Stimulated activated CD4-positive, alpha-beta T cell treated with anti-CD3 and anti-CD28 coated beads, Interleukin-2, amount 100 ng/mL, for 48 hours (primary cell): ENCODE measurements around the gene TARS1.

ENCODE experiments used
- DNase-seq, 2 donors: peaks; one replicate each; pipeline ENCODE4 v3.0.0-alpha.2; 2020

The TARS1 gene

DNA sequence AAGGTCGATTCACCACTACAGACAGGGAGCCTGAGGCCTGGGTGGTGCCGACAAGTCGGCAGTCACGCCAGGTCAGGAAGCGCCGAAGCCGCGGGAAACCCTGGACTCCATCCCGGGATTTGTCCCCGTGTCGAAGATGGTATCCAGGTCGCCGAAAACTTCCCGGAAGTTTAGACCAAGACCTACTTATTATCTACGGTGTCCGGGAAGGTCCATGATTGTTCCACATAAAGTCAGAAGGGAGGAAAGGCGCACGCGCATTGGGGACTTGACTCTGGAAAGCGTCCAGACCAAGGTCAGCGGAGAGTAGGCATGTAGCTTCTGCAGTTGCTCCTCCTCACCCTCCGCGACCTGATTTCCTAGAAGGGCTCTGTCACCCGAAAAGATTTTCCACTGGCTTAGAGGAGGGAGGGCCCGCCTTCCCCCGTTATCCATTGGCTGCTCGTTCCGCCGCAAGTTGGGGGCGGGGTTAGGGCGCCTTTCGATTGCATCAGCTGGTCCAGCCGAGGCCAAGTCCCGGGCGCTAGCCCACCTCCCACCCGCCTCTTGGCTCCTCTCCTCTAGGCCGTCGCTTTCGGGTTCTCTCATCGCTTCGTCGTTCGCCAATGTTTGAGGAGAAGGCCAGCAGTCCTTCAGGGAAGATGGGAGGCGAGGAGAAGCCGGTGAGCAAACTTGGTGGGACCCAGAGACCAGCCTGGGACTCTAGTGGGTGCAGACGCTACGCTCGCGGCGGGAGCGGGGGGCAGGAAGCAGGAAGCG is at the start of gene TARS1:
TSS of gene TARS1 (plus strand) at position 484 of the 759 bp plus-strand sequence. CDS start at position 606, 122 bp downstream.
- DNase-seq, result peak; percentile 90 to 92

DNA sequence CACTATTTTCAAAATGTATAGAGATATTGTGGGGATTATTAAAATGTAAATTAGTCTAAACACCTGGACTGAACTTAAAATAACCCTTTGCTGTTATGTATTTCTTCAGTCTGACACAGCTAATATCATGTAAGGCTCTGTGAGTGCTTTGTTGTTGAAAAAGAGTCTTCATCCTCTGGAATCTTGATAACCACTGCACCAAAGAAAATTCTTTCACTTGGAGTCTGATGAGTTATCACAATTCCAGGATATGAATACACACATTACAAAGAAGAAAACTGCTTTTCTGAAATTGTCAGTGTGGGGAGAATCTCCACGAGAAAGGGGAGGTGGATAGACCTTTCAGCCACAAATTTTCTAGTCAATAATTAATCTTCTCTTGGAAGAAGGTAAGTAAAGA is 42.3 kb upstream of the TARS1 start:
- DNase-seq, result no peak

DNA sequence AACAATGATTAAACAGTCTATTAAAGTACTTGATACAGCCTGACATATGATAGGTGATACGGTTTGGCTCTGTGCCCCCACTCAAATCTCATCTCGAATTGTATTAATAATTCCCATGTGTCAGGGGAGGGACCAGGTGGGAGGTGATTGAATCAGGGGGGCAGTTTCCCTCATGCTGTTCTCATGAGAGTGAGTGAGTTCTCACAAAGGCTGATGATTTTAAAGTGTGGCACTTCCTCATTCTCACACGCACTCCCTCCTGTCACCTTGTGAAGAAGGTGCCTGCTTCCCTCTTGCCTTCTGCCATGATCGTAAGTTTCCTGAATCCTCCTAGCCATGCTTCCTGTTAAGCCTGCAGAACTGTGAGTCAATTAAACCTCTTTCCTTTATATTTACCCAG is 40.1 kb upstream of the TARS1 start:
- DNase-seq, result no peak

DNA sequence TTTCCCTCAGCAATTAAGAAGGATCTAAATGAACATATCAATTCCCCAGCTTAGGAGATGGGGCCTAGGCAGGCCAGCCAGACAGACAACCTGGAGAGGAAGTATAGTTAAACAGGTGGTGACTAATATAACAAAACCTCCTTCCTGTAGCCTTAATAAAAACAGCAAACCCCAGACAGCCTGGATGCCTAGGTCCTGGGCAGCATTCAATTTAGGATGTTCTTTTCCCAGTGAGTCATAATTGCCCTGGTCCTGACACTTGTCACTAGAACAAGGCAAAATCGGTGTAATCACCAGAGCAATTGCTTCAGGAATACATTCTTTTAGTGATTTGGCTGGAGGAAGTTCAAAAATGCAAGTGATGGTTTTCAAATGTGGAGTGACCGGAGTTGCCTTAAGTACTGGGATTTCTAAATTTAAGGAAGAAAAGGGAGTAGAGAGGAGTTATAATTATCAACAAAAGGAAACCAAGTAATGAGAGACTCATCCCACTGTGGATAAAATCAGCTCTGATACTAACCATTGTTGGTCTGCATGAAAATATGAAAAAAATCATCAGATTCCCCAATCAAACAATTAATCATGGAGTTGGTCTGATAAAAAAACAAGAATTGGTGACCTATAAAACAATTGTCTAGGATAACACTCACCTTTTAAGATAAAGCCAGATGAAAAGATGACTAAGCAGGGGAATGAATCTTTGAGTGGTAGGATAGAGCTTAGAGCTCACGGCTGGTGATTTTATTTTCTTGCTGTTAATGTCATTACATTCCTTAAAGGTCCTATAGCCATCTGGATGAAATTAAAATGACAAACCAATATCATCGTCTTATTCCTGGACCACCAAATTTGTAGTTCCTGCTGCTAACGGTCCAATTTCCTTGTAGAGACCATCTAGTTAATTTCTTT is 39.0 kb upstream of the TARS1 start:
- DNase-seq, result no peak

DNA sequence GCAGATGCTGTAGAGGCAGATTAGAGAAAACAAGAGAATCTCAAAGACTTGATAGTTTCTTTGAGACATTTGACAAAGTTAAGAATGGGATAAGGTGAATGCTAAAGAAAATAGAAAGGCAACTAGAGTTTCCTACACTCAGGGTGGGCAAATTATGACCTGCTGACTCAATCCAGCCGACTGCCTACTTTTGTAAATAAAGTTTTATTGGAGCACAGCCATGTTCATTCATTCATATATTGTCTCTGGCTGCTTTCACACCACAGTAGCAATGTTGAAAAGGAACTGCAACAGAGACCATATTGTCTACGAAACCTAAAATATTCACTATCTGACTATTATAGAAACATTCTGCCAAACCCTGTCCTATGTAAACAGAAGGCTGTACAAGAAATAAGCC is 37.6 kb upstream of the TARS1 start:
- DNase-seq, result no peak

DNA sequence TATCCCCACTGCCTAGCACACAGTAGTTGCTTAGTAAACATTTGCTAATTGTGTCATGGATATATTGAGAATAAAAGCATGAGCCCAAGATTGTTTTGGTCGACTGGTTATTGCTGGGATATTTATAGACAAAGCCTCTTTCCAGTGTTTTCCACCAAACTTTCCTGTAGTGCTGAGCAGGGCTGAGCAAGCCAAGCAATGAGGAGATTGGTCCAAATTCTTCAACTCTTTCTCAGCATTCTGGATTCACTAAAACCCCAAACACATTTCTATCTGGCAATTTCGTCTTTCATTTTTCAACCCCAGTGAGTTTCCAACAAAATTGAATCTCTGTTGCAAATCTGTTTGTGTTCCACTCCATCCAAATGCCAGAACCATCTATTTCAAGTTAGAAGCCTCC is 31.9 kb upstream of the TARS1 start:
- DNase-seq, result no peak

DNA sequence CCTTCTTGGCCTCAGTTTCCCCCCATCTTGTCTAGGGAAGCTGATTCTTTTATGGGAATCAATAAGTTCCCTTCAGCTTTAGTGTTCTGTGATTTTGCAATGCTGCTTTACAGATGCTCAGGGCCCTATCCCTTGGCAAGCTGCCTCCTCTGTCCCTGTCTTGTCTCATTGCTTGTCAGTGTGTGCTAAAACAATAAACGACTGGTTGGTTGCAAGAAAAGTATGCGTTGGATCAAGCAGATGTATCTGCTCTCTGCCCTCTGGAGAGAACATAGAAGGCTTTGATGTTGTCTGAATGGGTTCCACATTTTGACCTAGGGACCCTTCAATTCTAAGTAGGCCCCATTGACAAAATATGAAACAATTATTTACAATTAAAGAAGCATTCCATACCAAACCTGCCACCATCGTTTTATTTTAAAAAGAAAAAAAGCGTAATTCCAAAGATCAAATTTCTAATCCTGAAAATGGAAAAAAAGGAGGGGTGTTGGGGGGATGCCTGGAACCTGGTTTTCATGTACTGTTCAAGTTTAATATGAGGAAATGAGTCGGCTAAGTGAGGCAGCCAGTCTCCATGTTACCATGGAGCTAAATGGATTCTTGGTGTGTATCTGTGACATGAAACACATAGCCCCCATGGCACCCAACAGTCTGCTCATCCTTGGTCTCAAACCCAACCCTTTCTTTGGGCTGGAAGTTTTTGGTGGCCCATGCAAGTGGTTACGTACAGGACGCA is 31.2 kb upstream of the TARS1 start:
- no peak for DNase-seq

DNA sequence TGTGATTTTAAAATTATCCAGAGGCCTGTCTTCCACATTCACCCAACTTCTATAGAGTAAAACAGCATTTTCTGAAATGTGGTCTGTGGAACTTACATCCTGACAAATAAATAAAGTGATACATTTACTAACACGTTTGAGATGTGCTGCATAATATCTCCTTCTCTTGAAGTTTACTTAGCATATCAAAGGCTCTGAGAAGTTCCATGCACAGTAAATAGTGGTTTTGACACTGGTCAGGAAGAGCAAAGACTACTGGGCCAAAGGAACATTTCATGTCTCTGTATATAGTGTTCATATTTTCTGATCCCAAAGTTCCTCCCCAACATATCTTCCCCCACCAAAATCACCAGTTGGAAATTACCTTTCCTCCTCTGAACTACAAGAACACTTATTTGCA is 30.5 kb upstream of the TARS1 start:
- no peak for DNase-seq

DNA sequence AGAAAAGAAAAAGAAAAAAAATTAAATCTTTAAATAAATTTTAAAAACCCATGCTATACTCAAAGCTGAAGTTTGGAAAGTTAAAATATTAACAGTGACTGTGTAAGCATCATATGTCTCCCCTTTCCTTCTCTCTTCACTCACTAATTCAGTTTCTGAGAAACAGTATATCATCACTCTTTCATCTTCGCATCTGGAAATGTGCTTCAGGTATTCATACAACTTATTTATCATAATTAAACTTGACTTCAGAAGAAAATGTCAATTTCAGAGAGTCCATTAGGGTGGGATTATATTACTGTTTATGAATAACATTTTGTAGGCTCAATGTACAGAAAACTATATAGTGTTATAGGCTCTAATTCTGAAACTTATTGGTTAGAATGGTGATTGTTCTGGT is 29.3 kb upstream of the TARS1 start:
- DNase-seq, result no peak

DNA sequence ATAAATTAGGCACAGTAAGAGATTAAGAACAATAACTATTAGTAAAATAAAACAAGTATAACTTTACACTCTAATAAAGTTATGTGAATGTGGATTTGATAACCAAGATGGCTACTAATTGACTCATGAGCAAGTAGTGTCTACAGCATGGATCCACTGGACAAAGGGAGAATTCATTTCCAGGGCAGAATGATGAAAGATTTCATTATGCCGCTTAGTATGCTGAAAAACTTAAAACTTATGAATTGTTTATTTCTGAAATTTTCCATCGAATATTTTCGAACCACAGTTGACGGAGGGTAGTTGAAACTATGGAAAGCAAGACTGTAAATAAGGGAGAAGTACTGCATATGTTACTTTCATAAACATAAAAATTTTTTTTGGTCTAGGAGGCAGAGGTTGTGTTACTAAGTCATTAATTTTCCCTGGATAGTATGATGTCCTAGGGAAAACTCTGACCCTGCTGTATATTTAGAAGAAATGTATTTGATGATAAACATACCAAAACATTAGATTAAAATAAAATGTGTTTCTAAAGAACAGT is 24.9 kb upstream of the TARS1 start:
- DNase-seq, result no peak

DNA sequence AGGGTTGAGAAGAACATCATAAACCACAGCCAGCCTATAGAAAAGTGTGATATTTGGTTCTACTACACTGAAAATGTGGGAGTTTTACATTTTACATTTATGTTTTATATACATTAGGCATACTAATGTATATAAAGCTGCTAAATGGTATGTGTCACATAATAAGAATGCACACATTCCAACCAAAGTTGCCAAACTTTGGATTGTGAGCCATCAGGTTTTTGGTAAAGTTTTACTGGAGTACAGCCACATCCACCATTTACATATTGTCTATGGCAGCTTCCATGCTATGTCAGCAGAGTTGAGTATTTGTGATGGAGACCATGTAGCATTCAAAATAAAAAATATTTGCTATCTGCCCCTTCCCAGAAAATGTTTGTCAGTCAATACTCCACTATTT is 23.1 kb upstream of the TARS1 start:
- DNase-seq, result no peak

DNA sequence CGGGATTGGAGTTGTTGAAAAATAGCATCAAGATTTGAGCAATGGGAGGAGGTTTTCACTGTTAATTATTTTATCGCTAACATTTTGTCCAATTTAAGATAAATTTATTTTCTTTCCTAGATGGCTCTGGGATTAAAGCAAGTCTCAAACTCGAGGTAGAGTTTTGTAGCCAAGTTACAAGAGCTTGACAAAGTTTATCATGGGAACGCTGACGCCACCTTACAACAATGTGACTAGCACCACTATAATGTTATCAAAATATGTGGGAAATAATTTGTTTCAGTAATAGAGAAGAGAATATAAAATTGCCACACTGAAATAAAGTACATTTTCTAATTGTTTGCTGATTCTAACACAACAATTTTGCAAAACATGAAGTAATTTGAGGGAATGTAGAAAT is 19.8 kb upstream of the TARS1 start:
- DNase-seq, result no peak

DNA sequence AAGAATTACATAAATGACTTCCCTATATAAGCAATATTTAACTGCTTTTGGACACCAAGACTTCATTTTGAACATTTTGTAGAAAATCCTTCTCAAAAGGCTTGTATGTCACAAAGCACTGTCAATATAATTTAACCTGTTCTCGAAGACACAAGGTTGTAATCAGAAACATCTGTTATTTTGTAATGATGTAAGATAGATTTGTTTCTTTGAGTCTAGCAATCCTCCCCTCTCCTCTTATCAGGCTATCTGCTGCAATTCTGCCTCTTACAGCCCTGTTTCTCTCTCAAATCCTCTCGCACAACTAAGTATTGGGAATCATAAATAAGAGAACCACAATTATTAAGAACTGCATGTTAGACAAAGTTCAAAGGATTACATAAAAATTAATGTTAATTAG is 18.6 kb upstream of the TARS1 start:
- DNase-seq, result no peak

DNA sequence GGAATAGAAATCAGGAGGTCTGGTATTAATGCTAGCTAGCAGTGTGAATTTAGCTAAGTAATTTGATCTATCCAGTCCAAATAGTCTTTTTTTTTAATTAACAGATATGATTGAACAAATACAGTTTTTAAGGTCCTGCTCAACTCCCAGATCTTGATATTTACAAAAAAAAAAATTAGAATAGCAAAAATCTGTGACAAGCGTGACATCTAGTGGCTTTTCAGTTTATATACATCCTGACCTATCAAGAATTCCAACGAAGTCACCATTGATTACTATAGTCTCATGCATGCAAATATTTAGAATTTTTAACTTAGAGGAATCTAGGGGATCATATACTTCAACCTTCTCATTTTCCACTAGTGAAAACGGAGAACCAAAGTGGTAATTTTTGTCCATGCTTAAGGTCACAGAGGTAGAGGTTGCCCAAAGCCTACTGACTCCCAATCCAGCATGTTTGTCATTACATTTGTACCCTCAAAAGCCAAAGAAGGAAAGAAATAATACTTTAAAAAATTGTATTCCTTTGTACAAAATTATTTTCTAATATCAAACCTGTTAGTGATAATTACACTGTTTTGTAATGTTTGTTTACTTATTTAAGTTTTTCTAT is 17.6 kb upstream of the TARS1 start:
- no peak for DNase-seq

DNA sequence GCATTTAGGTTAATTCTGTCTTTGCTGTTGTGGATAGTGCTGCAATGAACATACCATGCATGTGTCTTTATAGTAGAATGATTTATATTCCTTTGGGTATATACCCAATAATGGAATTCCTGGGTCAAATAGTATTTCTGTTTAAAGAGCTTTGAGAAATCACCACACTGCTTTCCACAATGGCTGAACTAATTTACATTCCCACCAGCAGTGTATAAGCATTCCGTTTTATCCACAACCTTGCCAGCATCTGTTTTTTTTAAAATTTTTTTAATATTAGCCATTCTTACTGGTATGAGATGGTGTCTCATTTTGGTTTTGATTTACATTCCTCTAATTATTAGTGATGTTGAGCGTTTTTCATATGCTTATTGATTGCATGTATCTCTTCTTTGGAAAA is 15.5 kb upstream of the TARS1 start:
- DNase-seq, result no peak

DNA sequence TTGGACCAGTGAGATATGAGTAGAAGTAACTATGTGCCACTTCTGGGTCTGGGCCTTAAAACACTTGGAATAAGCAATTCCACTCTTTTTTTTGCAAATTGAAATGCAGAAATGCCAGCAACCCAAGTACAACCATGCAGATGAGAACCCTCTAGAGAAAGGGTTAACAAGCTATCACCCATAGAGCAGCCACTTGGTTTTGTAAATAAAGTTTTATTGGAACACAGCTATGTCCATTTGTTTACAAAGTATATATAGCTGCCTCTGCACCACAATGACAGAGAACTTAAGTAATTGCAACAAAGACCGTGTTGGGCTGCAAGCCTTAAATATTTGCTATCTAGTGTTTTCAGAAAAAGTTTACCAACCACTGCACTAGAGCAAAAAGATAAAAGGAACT is 9.8 kb upstream of the TARS1 start:
- DNase-seq, result no peak

DNA sequence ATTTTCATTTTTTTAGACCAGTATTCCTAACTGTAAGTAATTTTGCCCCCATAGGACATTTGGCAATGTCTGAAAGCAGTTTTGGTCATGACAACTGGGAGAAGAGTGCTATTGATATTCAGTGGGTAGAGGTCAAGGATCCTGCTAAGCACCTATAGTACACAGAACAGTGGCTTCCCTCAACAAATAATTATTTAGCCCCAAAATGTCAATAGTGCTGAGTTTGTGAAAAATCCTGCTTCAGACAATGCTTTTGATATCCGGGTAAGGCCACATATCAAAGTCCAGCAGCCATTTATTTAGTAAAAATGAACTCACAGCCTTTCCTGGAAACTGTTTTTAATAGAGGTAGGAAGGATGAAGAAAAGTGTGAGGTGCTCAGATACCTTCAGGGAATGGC is 8.1 kb upstream of the TARS1 start:
- DNase-seq, result no peak

DNA sequence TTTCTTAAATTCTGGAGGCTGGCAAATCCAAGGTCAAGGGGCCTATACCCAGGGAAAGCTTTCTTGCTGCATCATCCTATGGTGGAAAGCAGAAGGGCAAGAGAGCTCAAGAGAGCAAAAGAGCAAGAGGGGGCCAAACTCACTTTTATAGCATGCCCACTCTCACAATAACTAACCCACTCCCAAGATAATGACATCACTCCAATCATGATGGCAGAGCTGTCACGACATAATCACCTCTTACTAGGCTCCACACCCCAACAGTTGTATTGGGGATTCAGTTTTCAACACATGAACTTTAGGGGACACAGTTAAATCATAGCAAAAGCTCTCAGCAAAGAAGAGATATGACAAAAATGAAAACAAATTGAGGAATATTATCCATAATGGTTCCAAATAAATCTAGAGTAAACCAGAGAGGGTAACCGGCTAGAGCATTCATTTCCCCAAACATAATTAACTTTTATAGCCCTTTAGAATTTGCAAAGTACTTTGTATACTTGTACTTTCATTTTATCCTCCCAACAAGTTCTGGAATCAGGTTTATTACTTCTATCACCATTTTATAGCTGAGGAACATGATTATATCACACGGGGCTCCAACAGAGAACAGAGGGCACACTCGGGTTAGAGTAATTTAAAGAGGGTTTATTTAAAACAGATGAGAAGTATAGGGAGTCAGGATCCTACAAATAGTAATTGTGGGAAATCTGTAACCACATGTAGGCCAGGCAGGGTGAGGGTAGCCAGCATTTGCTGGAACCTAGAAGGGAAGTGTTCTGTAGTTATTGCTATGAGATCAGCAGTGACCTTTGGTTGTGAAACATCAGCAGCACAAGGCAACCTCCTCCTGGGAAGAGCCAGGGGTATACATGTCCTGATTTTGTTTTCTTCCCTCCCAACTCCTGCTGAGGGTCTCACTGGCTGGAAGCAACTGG is 7.2 kb upstream of the TARS1 start:
- no peak for DNase-seq

DNA sequence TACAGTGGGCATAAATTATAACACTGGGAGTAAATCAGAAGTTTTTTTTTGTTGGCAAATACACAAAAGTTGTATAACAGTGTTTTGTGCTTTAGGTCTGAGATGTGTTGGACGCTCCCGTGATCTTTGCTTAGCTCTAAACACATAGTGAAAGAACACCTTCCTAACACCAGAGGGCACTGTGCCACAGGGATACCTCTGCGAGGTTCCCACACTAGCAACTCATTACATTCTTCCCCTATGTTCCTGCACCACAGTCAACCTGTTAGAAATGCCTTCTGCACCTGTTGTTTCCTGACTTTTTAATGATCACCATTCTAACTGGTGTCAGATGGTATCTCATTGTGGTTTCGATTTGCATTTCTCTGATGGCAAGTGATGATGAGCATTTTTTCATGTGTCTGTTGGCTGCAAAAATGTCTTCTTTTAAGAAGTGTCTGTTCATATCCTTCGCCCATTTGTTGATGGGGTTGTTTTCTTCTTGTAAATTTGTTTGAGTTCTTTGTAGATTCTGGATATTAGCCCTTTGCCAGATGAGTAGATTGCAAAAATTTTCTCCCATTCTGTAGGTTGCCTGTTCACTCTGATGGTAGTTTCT is 4.8 kb upstream of the TARS1 start:
- peak; percentile 56 to 60 for DNase-seq

DNA sequence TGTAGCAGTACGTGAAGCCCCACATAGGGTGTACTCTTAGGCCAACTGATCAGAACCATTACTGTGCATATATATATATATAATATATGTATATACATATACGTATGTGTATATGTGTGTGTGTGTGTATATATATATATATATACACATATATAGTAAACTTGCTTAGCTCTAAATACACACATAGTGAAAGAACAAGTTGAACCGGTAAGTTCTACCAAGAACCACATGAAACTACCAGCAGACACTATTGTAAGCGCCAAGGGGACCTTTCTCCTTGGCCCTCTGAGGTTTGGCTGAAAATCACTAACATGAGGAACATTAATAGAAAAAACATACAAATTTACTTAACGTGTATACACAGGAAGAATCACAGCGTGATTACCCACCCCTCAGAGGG is 1.8 kb upstream of the TARS1 start:
- DNase-seq, result no peak

DNA sequence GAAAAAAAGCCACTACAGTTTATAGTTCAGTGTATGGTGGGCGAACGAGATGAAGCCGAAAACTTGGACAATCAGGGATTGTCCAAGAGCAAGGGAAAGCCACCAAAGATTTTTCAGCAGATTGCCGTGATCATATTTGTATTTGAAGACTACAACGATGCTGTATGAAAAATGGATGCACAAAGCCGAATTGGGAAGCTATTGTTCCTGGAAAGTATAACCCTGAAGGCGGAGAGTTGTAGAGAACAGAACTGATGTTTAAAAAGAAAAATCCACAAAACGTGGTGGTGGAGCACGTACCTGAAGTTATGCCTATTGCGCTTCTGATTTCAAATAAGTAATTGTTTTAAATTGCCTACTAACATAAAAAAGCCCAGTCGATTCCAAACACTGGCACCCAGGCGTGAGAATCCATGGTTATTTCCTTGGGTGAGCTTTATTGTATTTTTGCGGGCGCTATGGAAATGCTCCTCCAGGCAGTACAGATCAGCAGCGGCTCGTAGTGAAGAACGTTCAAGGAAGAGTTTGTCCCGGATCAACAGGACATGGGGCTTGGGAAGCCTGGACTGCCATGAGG is 772 bp upstream of the TARS1 start:
- no peak for DNase-seq
